ENCODE measurements around the gene CRAMP1. TPM values are rescaled to one million over a fixed set of nuclear protein-coding genes. Genes with fewer than 3 reads are reported as not detected.
A peak's percentile ranks its signal among the peaks of the same experiment; 100 is the strongest.

CRAMP1 gene
- polyA plus RNA-seq, 2 of the 4 experiments (the other 2 are of a cell fraction) = 6.5 to 9.1 TPM

- no peak for TF ChIP-seq USF2 (IDR thresholded peaks at IDR 0.05)
Measured at GRCh38 chr16:1643521-1643920, 31.4 kb downstream of the CRAMP1 start (continued).

GRCh38 chr16:1645914-1646525 lies 33.9 kb downstream of the CRAMP1 start:
- POLR2A ChIA-PET = no interaction called here
- ATAC-seq (peak; percentile 91 to 94), DNase-seq (ENCODE audit: low read depth in 1 of 2, low spot score in 1 of 2) (peak; percentile 79 to 87), FAIRE-seq (peak; percentile 39)
- CTCF ChIA-PET = interaction anchor here (2.1 kb wide), 1 partner anchor 14 kb away, joined by 6 read pairs; no protein-coding TSS in a partner anchor
- TF ChIP-seq BHLHE40 (IDR thresholded peaks at IDR 0.05; ENCODE audit: low read depth, low read length) = no peak
- TF ChIP-seq JUN (IDR thresholded peaks at IDR 0.05) = peak in 1 of 2 experiments; percentile 51; a peak in 1 of 5 replicates
- peak; percentile 76 for TF ChIP-seq MAX (IDR thresholded peaks at IDR 0.05)
- no peak for TF ChIP-seq CEBPB (IDR thresholded peaks at IDR 0.05)
- TF ChIP-seq FOSL2 (IDR thresholded peaks at IDR 0.05) = no peak; the same call in 1 of the 2 replicates
- TF ChIP-seq FOSL2 (CRISPR knock-in tag; IDR thresholded peaks at IDR 0.05) = peak; percentile 48; the same call in 1 of the 2 replicates
- peak; percentile 75 for TF ChIP-seq NFE2L2 (conservative IDR thresholded peaks at IDR 0.05; ENCODE audit: low read length)
- TF ChIP-seq MAFK (IDR thresholded peaks at IDR 0.05; ENCODE audit: partially characterized antibody) = peak; percentile 90
- TF ChIP-seq GATA3 (IDR thresholded peaks at IDR 0.05; ENCODE audit: borderline replicate concordance) = peak; percentile 14; the same call in 1 of the 2 replicates
- 7% methylated on average over 13 of the region's 13 CpGs for WGBS (ENCODE audit: missing lambda C conversion rate)
- Histone ChIP-seq H3K4me1 (peaks cover 28% of the 10 kb centered on the region), H3K9me3 (no peaks in the 10 kb centered on the region), H3K4me2 (peak overlapping the region; percentile 88), H3K27ac (peak overlapping the region; percentile 71 to 79), H3K4me3 (0 out of 3 replicates have a peak overlapping the region, but pooled peaks have one; percentile 10)

GRCh38 chr16:1647856-1648255 lies 35.7 kb downstream of the CRAMP1 start:
- DNase-seq (ENCODE audit: low read depth in 1 of 2, low spot score in 1 of 2) (no peak), ATAC-seq (no peak), FAIRE-seq (no peak)
- 93% methylated on average over 13 of the region's 13 CpGs for WGBS (ENCODE audit: missing lambda C conversion rate)
- no peak overlapping the region for H3K4me3 ChIP-seq
- CTCF ChIA-PET = interaction anchor here (0.7 to 1.5 kb wide), 2 partner anchors 17 to 57 kb away, joined by 3 read pairs; no protein-coding TSS in a partner anchor
- no peaks in the 10 kb centered on the region for H3K9me3 ChIP-seq
- no peak overlapping the region for H3K4me2 ChIP-seq
- TF ChIP-seq HDAC2 (IDR thresholded peaks at IDR 0.05) (no peak), ZFP36 (IDR thresholded peaks at IDR 0.05; ENCODE audit: borderline replicate concordance, partially characterized antibody) (no peak), KDM5A (IDR thresholded peaks at IDR 0.05) (no peak), MAFK (IDR thresholded peaks at IDR 0.05; ENCODE audit: partially characterized antibody) (no peak), FOSL2 (IDR thresholded peaks at IDR 0.05) (no peak), FOSL2 (CRISPR knock-in tag; IDR thresholded peaks at IDR 0.05) (no peak), NFE2L2 (conservative IDR thresholded peaks at IDR 0.05; ENCODE audit: low read length) (no peak), FOSB (CRISPR knock-in tag; IDR thresholded peaks at IDR 0.05) (no peak), BCL3 (IDR thresholded peaks at IDR 0.05) (no peak), JUNB (IDR thresholded peaks at IDR 0.05) (no peak), ESRRA (IDR thresholded peaks at IDR 0.05; ENCODE audit: borderline replicate concordance, low read length) (no peak), GATA3 (IDR thresholded peaks at IDR 0.05; ENCODE audit: borderline replicate concordance) (no peak), EHF (CRISPR knock-in tag; IDR thresholded peaks at IDR 0.05) (no peak), MYC (IDR thresholded peaks at IDR 0.05; ENCODE audit: borderline replicate concordance, low read length) (no peak)
- peaks cover 28% of the 10 kb centered on the region for H3K4me1 ChIP-seq
- H3K27ac ChIP-seq = no peak overlapping the region
- POLR2A ChIA-PET = no interaction called here

- no peak for TF ChIP-seq GATA3 (IDR thresholded peaks at IDR 0.05; ENCODE audit: borderline replicate concordance)
- TF ChIP-seq RNF2 (IDR thresholded peaks at IDR 0.05; ENCODE audit: borderline replicate concordance, low read depth) = no peak
- no peak for TF ChIP-seq RFX5 (IDR thresholded peaks at IDR 0.05)
- TF ChIP-seq HOXA7 (CRISPR knock-in tag; IDR thresholded peaks at IDR 0.05) = no peak
- TF ChIP-seq ZC3H11A (IDR thresholded peaks at IDR 0.05) = no peak
- TF ChIP-seq ELK1 (IDR thresholded peaks at IDR 0.05; ENCODE audit: low read depth, low read length) = no peak
- ATAC-seq (no peak), DNase-seq (ENCODE audit: low read depth in 1 of 2, low spot score in 1 of 2) (no peak), FAIRE-seq (no peak)
- ChIA-PET CTCF (interaction anchor here (1.1 to 1.9 kb wide), 3 partner anchors 11 to 73 kb away, joined by 3 to 7 read pairs (median 3); partner anchors contain the start of gene MAPK8IP3), POLR2A (no interaction called here)
- H3K9me3 ChIP-seq = no peaks in the 10 kb centered on the region
- H3K4me3 ChIP-seq = no peak overlapping the region
- peaks cover 21% of the 10 kb centered on the region for H3K4me1 ChIP-seq
- no peak overlapping the region for H3K27ac ChIP-seq
- H3K4me2 ChIP-seq = no peak overlapping the region
- WGBS (ENCODE audit: missing lambda C conversion rate) = 92% methylated on average over 4 of the region's 4 CpGs
Measured at GRCh38 chr16:1650131-1650530, 38.0 kb downstream of the CRAMP1 start.
